Measurements from ENCODE around the gene TAF11. TPM values are rescaled to one million over a fixed set of nuclear protein-coding genes. Genes with fewer than 3 reads are reported as not detected.

TAF11 gene
- total RNA-seq, 1 donor from 2014 or later = 28.0 TPM

DNA sequence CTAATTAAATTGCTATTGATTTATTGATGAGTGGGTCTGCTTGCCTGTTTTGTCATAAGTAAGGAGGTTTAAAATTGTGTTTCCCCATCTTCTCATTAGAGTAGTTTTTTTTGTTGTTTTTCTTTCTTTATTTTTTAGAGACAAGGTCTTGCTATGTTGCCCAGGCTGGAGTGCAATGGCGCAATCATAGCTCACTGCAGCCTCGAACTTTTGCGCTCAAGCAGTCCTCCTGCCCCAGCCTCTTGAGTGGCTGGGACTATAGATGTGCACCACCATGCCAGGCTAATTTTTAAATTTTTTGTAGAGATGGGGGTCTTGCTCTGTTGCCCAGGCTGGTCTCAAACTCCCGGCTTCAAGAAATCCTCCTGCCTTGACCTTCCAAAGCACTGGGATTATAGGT lies 32.3 kb upstream of the TAF11 start:
- POLR2A ChIA-PET = no interaction called here
- H3K36me3 Mint-ChIP-seq (ENCODE audit: low read depth) = peaks cover 4% of the 10 kb centered on the region
- H3K27ac Mint-ChIP-seq = no peak overlapping the region

DNA sequence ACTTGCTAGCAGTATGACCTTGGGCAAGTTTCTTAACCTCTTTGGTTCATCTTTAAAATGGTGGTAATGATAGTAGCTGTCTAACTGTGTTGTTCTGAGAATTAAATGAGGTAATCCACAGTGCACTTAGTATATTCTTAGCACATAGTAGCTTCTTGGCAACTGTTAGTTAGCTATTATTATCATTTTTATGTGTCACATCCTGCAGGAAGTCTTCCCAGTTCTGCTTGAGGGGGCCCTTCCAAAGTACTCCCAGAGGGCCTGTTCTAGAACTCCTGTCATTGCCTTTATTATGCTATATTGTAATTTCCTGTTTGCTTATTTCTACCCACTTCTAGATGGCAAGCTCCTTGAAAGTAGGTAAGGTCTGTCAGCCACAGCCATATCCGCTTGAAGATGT lies 31.8 kb upstream of the TAF11 start:
- CTCF ChIA-PET = no interaction called here
- peaks cover 4% of the 10 kb centered on the region for H3K36me3 Mint-ChIP-seq (ENCODE audit: low read depth)
- intact Hi-C loops (cut with micrococcal nuclease) = no loop called here
- POLR2A ChIA-PET = no interaction called here
- TF ChIP-seq, protein P1, sequence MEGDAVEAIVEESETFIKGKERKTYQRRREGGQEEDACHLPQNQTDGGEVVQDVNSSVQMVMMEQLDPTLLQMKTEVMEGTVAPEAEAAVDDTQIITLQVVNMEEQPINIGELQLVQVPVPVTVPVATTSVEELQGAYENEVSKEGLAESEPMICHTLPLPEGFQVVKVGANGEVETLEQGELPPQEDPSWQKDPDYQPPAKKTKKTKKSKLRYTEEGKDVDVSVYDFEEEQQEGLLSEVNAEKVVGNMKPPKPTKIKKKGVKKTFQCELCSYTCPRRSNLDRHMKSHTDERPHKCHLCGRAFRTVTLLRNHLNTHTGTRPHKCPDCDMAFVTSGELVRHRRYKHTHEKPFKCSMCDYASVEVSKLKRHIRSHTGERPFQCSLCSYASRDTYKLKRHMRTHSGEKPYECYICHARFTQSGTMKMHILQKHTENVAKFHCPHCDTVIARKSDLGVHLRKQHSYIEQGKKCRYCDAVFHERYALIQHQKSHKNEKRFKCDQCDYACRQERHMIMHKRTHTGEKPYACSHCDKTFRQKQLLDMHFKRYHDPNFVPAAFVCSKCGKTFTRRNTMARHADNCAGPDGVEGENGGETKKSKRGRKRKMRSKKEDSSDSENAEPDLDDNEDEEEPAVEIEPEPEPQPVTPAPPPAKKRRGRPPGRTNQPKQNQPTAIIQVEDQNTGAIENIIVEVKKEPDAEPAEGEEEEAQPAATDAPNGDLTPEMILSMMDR (IDR thresholded peaks at IDR 0.05) = no peak
- no peak for ATAC-seq (ENCODE audit: low read depth)
- H3K9me3 Mint-ChIP-seq = no peaks in the 10 kb centered on the region
- no peak overlapping the region for H3K4me3 Mint-ChIP-seq
- H3K4me1 Mint-ChIP-seq = no peaks in the 10 kb centered on the region
- no peaks in the 10 kb centered on the region for H3K27me3 Mint-ChIP-seq
- no peak overlapping the region for H3K27ac Mint-ChIP-seq
- no peak for DNase-seq

More for the DNA sequence above, 32.3 kb upstream of the TAF11 start:
- Mint-ChIP-seq H3K4me1 (no peaks in the 10 kb centered on the region), H3K4me3 (no peak overlapping the region), H3K9me3 (no peaks in the 10 kb centered on the region), H3K27me3 (no peaks in the 10 kb centered on the region)
- TF ChIP-seq, protein P1 (IDR thresholded peaks at IDR 0.05) = no peak
- no peak for ATAC-seq (ENCODE audit: low read depth)
- CTCF ChIA-PET = no interaction called here
- intact Hi-C loops (cut with micrococcal nuclease) = no loop called here
- no peak for DNase-seq

DNA sequence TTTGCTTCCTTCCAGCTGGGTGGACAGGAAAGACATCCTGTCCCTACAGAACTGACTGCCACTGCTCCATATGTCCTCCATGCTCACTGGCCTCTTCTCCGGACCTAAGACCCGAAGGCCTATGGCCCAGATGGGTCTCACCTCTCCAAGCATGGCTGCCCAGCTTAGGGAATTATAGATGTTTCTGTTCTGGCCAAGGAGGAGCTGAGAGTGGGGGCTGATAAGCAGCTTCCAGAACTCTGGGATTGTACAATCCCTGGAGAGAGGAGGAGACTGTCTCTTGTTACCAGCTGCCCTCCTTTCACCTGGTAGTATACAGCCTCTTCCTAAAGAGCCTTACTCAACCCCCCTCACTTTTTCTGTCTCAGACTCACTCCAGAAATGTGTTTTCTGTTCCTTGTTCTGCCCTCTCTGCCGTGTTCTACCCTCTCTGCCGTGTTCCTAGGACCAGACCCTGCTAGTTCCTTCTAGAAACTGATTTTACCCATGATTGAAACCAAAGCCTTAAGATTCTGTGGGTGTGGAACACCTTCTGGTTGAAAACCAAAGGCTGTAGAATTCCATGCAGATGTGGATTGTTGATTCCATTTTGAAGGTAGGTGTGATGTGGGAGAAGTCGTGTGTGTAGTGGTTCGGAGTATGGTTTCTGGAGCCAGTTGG lies 29.9 kb upstream of the TAF11 start:
- Mint-ChIP-seq H3K27ac (no peak overlapping the region), H3K36me3 (ENCODE audit: low read depth) (peaks cover 4% of the 10 kb centered on the region), H3K9me3 (no peaks in the 10 kb centered on the region), H3K4me3 (no peak overlapping the region), H3K27me3 (no peaks in the 10 kb centered on the region), H3K4me1 (peaks cover 5% of the 10 kb centered on the region)
- intact Hi-C loops (cut with micrococcal nuclease) = no loop called here
- ChIA-PET POLR2A (no interaction called here), CTCF (no interaction called here)
- DNase-seq = no peak
- ATAC-seq (ENCODE audit: low read depth) = no peak
- TF ChIP-seq, protein P1 (IDR thresholded peaks at IDR 0.05) = no peak

DNA sequence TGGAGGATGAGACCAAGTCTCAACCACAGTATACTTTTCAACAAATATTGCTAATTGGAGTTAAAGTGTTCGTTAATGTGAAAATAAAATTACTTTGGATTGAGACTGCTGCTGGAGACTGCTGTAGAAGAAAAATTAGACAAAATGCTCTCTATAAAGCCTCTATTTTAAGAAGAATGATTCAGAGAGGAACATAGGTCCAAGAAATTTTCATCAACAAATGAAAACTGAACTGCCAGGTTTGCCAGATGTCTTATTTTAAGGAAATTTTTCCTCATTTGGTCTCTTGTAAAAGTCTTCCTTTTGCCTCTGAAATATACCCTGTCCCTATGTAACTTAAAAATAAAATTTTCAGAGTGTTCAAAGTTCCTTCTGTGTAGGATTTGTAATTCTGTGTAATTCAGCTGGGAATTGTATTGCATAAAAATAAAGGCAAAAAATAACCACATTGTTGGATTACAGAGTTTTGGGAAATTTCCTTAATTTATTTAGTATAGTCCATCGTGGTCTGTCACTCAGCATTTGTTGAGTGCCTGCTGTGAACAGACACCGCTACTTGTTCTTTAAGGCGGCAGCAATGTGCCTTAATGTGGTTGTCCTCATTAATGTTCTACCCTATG lies 28.6 kb upstream of the TAF11 start:
- no peak overlapping the region for H3K4me3 Mint-ChIP-seq
- H3K27ac Mint-ChIP-seq = no peak overlapping the region
- H3K36me3 Mint-ChIP-seq (ENCODE audit: low read depth) = peaks cover 4% of the 10 kb centered on the region
- ChIA-PET CTCF (no interaction called here), POLR2A (no interaction called here)
- H3K9me3 Mint-ChIP-seq = no peaks in the 10 kb centered on the region
- TF ChIP-seq, protein P1 (IDR thresholded peaks at IDR 0.05) = no peak
- peaks cover 16% of the 10 kb centered on the region for H3K4me1 Mint-ChIP-seq
- H3K27me3 Mint-ChIP-seq = no peaks in the 10 kb centered on the region
- intact Hi-C loops (cut with micrococcal nuclease) = no loop called here
- ATAC-seq (ENCODE audit: low read depth) (no peak), DNase-seq (no peak)

DNA sequence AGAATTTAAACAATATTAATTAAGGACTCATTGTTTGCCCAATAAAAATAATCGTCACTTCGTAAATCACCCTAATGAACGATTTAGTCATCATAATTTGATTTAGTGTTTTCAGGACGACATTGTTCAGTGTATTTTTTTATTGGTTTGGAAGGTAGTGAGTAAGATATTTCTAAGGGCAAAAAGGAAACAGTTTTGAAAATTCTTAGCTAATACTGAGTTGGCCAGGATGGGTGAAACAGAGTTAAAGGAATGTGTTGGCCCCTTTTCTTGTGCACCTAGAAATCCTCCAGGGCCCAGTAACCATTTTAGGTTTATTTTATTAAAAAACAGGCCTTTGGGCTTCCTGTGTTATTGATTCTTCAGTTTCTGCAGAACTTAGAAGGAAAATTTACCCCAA lies 26.5 kb upstream of the TAF11 start:
- peaks cover 4% of the 10 kb centered on the region for H3K36me3 Mint-ChIP-seq (ENCODE audit: low read depth)
- no peaks in the 10 kb centered on the region for H3K9me3 Mint-ChIP-seq
- intact Hi-C loops (cut with micrococcal nuclease) = no loop called here
- H3K4me3 Mint-ChIP-seq = no peak overlapping the region
- peaks cover 19% of the 10 kb centered on the region for H3K4me1 Mint-ChIP-seq
- CTCF ChIA-PET = no interaction called here
- TF ChIP-seq, protein P1 (IDR thresholded peaks at IDR 0.05) = no peak
- ATAC-seq (ENCODE audit: low read depth) (no peak), DNase-seq (no peak)
- no peaks in the 10 kb centered on the region for H3K27me3 Mint-ChIP-seq
- POLR2A ChIA-PET = no interaction called here
- no peak overlapping the region for H3K27ac Mint-ChIP-seq
